ENCODE measurements around the gene GPR25.
"Not testable (repeated sequence)": the region's sequence is repeated elsewhere in the genome, so short reads cannot be mapped to it uniquely, and the experiment has no call there.

GPR25 gene

DNA sequence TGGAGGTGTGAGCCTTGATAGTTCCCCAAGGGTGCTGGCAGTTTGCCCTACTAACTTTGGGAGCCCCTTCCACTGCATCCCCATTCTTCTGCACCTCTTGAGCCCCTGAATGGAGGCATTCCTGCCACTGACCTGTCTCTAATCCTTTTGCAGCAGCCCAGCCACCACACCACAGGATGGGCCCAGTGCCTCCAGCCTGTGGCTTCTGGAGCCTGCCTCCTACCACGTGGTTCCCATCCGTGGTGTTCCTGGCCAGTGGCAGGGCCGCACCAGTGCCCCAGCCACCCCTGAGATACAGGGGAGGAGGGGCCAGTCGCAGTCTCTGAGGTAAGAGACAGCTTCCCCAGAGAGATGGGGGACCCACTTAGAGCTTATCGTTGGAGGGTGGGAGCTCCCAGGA, 36.3 kb downstream of the GPR25 start:
- H2AFZ ChIP-seq (ENCODE audit: low read depth) = no peak overlapping the region
- no peaks in the 10 kb centered on the region for H3K27me3 ChIP-seq (ENCODE audit: insufficient read depth, low read depth)
- H3K4me2 ChIP-seq = no peak overlapping the region
- H3K4me1 ChIP-seq (ENCODE audit: low read depth, poor library complexity, severe bottlenecking) = peaks cover 32% of the 10 kb centered on the region
- TF ChIP-seq, protein P1, sequence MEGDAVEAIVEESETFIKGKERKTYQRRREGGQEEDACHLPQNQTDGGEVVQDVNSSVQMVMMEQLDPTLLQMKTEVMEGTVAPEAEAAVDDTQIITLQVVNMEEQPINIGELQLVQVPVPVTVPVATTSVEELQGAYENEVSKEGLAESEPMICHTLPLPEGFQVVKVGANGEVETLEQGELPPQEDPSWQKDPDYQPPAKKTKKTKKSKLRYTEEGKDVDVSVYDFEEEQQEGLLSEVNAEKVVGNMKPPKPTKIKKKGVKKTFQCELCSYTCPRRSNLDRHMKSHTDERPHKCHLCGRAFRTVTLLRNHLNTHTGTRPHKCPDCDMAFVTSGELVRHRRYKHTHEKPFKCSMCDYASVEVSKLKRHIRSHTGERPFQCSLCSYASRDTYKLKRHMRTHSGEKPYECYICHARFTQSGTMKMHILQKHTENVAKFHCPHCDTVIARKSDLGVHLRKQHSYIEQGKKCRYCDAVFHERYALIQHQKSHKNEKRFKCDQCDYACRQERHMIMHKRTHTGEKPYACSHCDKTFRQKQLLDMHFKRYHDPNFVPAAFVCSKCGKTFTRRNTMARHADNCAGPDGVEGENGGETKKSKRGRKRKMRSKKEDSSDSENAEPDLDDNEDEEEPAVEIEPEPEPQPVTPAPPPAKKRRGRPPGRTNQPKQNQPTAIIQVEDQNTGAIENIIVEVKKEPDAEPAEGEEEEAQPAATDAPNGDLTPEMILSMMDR (conservative IDR thresholded peaks at IDR 0.05; ENCODE audit: low read depth, low read length) = no peak
- no peak overlapping the region for H3K9ac ChIP-seq
- H3K79me2 ChIP-seq (ENCODE audit: insufficient read depth, low read depth) = no peaks in the 10 kb centered on the region
- H3K36me3 ChIP-seq (ENCODE audit: insufficient read depth) = no peaks in the 10 kb centered on the region
- no peak overlapping the region for H3K4me3 ChIP-seq (IDR thresholded peaks at IDR 0.05; ENCODE audit: insufficient read depth, low read depth, low read length)
- H4K20me1 ChIP-seq (ENCODE audit: insufficient read depth) = no peaks in the 10 kb centered on the region
- H3K27ac ChIP-seq = no peak overlapping the region

DNA sequence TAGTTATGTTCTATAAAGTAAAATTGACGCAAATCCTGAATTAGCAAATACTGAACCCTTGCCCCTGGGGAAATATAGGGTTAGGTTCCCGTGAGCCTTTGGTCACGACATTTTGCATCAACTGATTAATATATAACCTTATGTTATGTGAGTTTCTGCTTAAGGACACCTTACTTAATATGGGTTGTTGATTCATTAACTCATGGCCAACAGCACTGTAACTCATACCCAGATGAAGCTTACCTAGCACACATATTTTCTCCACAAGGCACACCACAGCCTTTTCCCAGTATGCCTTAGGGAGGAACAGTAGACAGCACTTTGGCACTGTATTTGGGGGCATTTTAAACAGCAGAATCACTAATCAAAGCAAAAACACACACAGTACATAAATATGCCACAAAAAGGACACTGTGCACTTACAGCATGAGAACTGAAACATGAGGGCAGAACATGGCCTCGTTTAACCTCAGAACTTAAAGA, 37.0 kb downstream of the GPR25 start:
- Histone ChIP-seq H3K27ac (no peak overlapping the region), H3K27me3 (ENCODE audit: insufficient read depth, low read depth) (no peaks in the 10 kb centered on the region), H3K9ac (no peak overlapping the region), H4K20me1 (ENCODE audit: insufficient read depth) (no peaks in the 10 kb centered on the region), H3K36me3 (ENCODE audit: insufficient read depth) (no peaks in the 10 kb centered on the region), H3K4me1 (ENCODE audit: low read depth, poor library complexity, severe bottlenecking) (peaks cover 32% of the 10 kb centered on the region), H3K4me3 (IDR thresholded peaks at IDR 0.05; ENCODE audit: insufficient read depth, low read depth, low read length) (no peak overlapping the region), H3K79me2 (ENCODE audit: insufficient read depth, low read depth) (no peaks in the 10 kb centered on the region), H3K4me2 (no peak overlapping the region), H2AFZ (ENCODE audit: low read depth) (no peak overlapping the region)
- TF ChIP-seq, protein P1 (conservative IDR thresholded peaks at IDR 0.05; ENCODE audit: low read depth, low read length) = no peak

DNA sequence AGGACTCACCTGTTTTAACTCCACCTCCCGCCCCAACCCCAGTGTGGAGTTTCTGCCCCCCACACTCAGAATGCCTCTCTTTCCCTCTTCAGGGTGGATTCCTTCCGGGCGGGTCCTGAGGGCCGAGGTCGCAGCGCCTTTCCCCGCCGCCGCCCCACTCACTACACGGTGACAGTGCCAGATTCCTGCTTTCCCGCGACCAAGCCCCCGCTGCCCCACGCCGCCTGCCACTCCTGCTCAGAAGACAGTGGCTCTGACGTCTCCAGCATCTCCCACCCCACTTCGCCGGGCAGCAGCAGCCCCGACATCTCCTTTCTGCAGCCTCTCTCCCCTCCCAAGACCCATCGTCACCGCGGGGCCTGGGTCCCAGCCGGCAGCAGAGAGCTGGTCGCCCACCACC, 38.6 kb downstream of the GPR25 start:
- no peak overlapping the region for H3K4me2 ChIP-seq
- no peaks in the 10 kb centered on the region for H3K79me2 ChIP-seq (ENCODE audit: insufficient read depth, low read depth)
- no peak overlapping the region for H3K27ac ChIP-seq
- H3K36me3 ChIP-seq (ENCODE audit: insufficient read depth) = no peaks in the 10 kb centered on the region
- H4K20me1 ChIP-seq (ENCODE audit: insufficient read depth) = no peaks in the 10 kb centered on the region
- H3K4me3 ChIP-seq (IDR thresholded peaks at IDR 0.05; ENCODE audit: insufficient read depth, low read depth, low read length) = no peak overlapping the region
- no peaks in the 10 kb centered on the region for H3K27me3 ChIP-seq (ENCODE audit: insufficient read depth, low read depth)
- H3K4me1 ChIP-seq (ENCODE audit: low read depth, poor library complexity, severe bottlenecking) = peaks cover 16% of the 10 kb centered on the region
- H3K9ac ChIP-seq = no peak overlapping the region
- TF ChIP-seq, protein P1 (conservative IDR thresholded peaks at IDR 0.05; ENCODE audit: low read depth, low read length) = no peak
- no peak overlapping the region for H2AFZ ChIP-seq (ENCODE audit: low read depth)

DNA sequence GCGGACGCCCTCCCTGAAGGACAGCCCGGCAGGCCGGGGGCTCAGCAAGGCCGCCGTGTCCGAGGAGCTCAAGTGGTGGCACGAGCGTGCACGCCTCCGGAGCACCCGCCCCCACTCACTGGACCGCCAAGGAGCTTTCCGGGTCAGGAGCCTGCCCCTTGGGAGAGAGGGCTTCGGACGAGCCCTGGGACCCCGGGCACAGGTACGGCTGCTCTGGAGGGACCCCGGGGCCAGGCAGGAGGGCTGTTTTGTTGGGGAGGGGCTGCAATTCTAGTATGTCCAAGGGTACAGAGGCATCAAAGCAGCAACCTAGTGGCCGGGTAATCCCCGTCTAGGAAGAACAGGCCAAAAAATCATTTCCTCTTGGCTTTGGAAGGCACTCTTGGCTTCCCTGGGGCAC, 39.2 kb downstream of the GPR25 start:
- H3K4me2 ChIP-seq; H3K27ac ChIP-seq; H3K27me3 ChIP-seq (ENCODE audit: insufficient read depth, low read depth); H3K9ac ChIP-seq; H2AFZ ChIP-seq (ENCODE audit: low read depth); H3K36me3 ChIP-seq (ENCODE audit: insufficient read depth); H3K79me2 ChIP-seq (ENCODE audit: insufficient read depth, low read depth); H4K20me1 ChIP-seq (ENCODE audit: insufficient read depth); H3K4me3 ChIP-seq (IDR thresholded peaks at IDR 0.05; ENCODE audit: insufficient read depth, low read depth, low read length): not testable (repeated sequence)
- H3K4me1 ChIP-seq (ENCODE audit: low read depth, poor library complexity, severe bottlenecking) = peaks cover 13% of the 10 kb centered on the region

DNA sequence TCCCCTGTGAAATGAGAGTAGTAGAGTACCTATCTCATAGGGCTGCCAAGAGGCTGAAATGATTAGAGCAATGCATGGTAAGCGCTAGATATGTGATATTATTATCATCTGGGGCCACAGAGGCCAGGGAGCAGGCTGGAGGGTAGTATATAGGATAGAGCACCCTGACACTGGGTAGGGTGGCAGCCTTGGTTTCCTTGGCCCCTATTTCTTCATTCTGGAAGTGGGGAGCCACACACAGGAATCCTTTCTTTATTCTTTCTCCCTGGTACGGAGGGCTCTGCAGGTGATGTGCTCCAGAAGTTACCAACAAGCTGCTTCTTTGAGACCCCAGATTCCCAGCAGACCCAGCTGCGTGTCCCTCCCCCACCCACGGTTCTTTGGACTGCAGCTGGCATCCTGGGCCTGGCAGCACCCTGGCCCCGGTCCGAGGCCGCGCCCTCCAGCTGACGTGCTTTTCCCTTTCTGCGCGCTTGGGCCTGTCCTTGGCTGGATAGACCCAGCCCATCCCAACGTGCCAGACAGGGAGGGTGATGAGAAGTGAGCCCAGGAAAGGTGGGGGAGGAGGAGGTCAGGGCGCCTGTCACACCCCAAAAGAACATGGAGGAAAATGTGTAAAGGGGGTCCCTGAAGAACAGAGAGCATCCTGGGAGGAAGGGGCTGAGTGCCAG, 40.1 kb downstream of the GPR25 start:
- TF ChIP-seq, protein P1 (conservative IDR thresholded peaks at IDR 0.05; ENCODE audit: low read depth, low read length) = no peak
- Histone ChIP-seq H3K27me3 (ENCODE audit: insufficient read depth, low read depth) (no peaks in the 10 kb centered on the region), H4K20me1 (ENCODE audit: insufficient read depth) (no peaks in the 10 kb centered on the region), H3K27ac (no peak overlapping the region), H3K36me3 (ENCODE audit: insufficient read depth) (no peaks in the 10 kb centered on the region), H3K79me2 (ENCODE audit: insufficient read depth, low read depth) (no peaks in the 10 kb centered on the region), H3K4me2 (no peak overlapping the region), H3K4me1 (ENCODE audit: low read depth, poor library complexity, severe bottlenecking) (peaks cover 13% of the 10 kb centered on the region), H3K4me3 (IDR thresholded peaks at IDR 0.05; ENCODE audit: insufficient read depth, low read depth, low read length) (no peak overlapping the region), H3K9ac (no peak overlapping the region), H2AFZ (ENCODE audit: low read depth) (no peak overlapping the region)
